Mucosa of rectum (tissue), 2 donors: ENCODE measurements around the gene ERFL.
A peak's percentile ranks its signal among the peaks of the same experiment; 100 is the strongest.

ENCODE experiments used
- H3K27ac ChIP-seq, 2 donors: one replicate each; pipeline ENCODE4 v1.7.0; 2013; ENCODE audit warnings: inconsistent platforms in 2 of 2, low read depth in 2 of 2, low read length in 2 of 2
- H3K27me3 ChIP-seq, 2 donors: one replicate each; pipeline ENCODE4 v1.7.0; 2013; ENCODE audit warnings: low read length in 2 of 2; ENCODE audit not compliant: control insufficient read depth in 2 of 2, insufficient read depth in 2 of 2
- H3K36me3 ChIP-seq, 2 donors: one replicate each; pipeline ENCODE4 v1.7.0; 2013; ENCODE audit warnings: low read length in 2 of 2; ENCODE audit not compliant: control insufficient read depth in 2 of 2, insufficient read depth in 2 of 2
- H3K4me1 ChIP-seq, 2 donors: one replicate each; pipeline ENCODE4 v1.7.0; 2013; ENCODE audit warnings: low read length in 2 of 2, mild to moderate bottlenecking in 1 of 2; ENCODE audit not compliant: control insufficient read depth in 2 of 2, insufficient read depth in 2 of 2
- H3K4me3 ChIP-seq, 2 donors: one replicate each; pipeline ENCODE4 v1.7.0; 2013; ENCODE audit warnings: low read length in 2 of 2
- H3K9ac ChIP-seq, 2 donors: one replicate each; pipeline ENCODE4 v1.7.0; 2013; ENCODE audit warnings: low read length in 2 of 2, low read depth in 1 of 2, mild to moderate bottlenecking in 1 of 2
- H3K9me3 ChIP-seq, 2 donors: one replicate each; pipeline ENCODE4 v1.7.0; 2013; ENCODE audit warnings: low read length in 2 of 2; ENCODE audit not compliant: control insufficient read depth in 2 of 2
- donor health status: healthy.
- donor health status: Normal muscosa, but diverticular disease.

The ERFL gene

DNA sequence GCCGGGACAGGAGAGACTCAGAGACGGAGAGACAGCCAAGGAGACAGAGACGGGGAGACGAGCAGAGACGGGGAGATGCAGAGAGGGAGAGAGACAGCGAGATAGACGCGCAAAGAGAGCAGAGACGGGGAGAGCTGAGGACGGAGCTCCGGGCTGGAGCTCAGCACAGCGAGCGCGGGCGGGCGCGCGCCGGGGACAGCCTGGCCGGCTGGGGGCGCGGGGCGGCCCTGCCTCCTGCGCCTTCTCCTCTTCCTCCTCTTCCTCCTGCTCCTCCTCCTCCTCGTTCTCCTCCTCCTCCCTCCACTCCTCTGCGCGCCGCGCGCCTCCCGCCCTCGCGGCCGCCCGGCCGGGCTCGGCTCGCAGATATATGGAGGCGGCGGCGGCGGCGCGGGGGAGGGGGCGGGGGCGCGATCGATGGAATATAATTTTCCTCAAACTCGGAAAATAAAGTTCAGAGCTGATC lies at the start of gene ERFL:
TSS of gene ERFL (minus strand) at position 229 of the 463 bp plus-strand sequence. CDS start 15,530 bp downstream, outside the sequence.
- Histone ChIP-seq H3K4me1 (peaks cover 9 to 11% of the 10 kb centered on the region in 2 donors), H3K4me3 (peak within 1 kb of the TSS; percentile 74 to 75), H3K36me3 (no peaks in the 10 kb centered on the region), H3K27ac (peak within 1 kb of the TSS in 1 of 2 donors; percentile 38), H3K27me3 (peaks cover 30 to 31% of the 10 kb centered on the region in 2 donors), H3K9me3 (no peaks in the 10 kb centered on the region), H3K9ac (peak within 1 kb of the TSS; percentile 47 to 50)

DNA sequence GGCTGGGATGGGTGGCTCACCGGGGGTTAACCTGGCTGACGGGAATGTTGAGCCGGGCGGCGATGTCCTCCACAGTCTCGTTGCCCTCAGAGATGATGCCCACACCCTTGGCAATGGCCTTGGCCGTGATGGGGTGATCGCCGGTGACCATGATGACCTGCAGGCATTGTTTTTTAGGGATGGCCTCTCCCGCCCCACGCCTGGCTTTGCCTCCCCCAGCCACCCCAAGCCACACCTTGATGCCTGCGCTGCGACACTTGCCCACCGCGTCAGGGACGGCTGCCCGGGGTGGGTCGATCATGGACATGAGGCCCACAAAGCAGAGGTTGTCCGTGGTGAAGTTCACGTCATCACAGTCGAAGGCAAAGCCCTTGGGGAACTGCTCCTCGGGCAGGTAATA lies 49.7 kb upstream of the ERFL start:
- H3K36me3 ChIP-seq, result no peaks in the 10 kb centered on the region
- H3K9me3 ChIP-seq, result no peaks in the 10 kb centered on the region
- H3K4me1 ChIP-seq, result no peaks in the 10 kb centered on the region

DNA sequence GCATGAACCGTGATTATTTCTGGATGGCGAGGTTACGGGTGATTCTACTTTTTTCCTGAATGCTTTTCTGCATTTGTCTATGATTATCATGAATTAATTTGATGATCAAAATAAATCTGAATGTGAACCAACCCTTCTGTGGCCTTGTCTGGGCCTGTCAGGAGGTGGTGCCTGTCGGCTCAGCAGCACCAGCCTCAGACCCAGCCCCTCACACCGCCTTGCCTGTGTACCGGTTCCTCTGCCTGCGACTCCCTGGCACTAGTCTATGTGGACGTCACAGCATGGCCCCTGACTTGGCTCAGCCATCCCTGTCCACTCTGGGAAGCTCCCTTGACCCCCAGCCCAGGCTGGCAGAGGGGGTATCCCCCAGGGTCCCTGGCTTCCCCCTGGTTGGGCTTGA lies 46.4 kb upstream of the ERFL start:
- no peaks in the 10 kb centered on the region for H3K27me3 ChIP-seq
- H3K36me3 ChIP-seq, result no peaks in the 10 kb centered on the region
- no peaks in the 10 kb centered on the region for H3K4me1 ChIP-seq
- H3K27ac ChIP-seq, result no peak overlapping the region
- no peak overlapping the region for H3K4me3 ChIP-seq
- no peaks in the 10 kb centered on the region for H3K9me3 ChIP-seq
- no peak overlapping the region for H3K9ac ChIP-seq

More for the DNA sequence above, 49.7 kb upstream of the ERFL start:
- H3K9ac ChIP-seq, result no peak overlapping the region
- no peaks in the 10 kb centered on the region for H3K27me3 ChIP-seq
- H3K27ac ChIP-seq, result no peak overlapping the region
- no peak overlapping the region for H3K4me3 ChIP-seq

DNA sequence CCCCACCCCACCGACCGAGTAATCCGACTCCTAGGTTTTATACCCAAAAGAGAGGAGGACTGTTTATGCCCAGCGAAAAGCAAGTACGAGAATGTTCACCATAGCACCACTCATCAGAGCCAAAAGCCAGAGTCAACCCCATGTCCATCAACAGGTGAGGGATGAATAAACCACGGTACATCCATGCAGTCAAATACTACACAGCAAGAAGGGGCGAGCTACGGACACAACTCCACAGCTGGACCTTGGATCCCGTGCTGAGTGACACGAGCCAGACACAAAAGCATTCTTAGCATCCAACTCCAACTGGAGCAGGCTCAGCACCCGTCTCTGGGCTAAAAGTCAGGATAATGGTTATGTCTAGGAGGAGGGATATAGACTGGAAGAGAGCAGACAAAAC lies 43.1 kb upstream of the ERFL start:
- H3K27me3 ChIP-seq, result no peaks in the 10 kb centered on the region
- H3K27ac ChIP-seq, result no peak overlapping the region
- H3K4me3 ChIP-seq, result no peak overlapping the region
- no peaks in the 10 kb centered on the region for H3K9me3 ChIP-seq
- H3K4me1 ChIP-seq, result no peaks in the 10 kb centered on the region
- no peaks in the 10 kb centered on the region for H3K36me3 ChIP-seq
- no peak overlapping the region for H3K9ac ChIP-seq

DNA sequence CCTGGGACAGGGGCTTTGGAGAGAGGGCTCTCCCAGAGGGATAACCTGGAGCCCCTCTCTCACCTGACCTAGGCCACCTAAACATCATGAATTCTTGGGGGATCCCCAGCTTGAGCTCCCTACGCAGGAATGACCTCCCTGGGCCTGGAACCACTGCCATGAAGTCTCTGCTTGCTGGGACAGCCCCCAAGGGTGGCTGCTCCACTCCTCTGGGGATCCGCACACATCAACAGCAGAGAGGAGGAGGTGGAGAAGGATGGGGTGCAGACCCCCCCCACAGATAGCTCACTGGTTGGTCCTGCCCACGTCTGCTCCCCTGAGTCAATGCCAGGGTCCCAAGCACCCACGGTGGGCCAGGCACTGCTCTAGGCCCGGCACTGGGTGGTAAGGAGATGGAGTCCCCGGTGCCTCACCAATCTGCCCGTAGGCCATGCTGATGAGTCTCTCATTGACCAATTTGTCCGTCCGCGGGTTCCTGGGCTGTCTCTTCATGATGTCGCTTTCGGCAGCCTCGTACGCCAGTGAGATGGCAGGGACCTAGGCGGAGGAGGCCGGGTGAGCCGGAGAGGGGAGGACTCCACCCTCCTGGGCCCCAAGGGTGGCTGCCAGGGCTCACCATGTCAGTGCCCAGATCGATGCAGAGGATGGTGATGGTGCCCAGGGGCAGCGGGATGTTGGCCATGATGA lies 41.7 kb upstream of the ERFL start:
- no peaks in the 10 kb centered on the region for H3K36me3 ChIP-seq
- no peaks in the 10 kb centered on the region for H3K4me1 ChIP-seq
- no peaks in the 10 kb centered on the region for H3K9me3 ChIP-seq
- H3K4me3 ChIP-seq, result no peak overlapping the region
- no peak overlapping the region for H3K27ac ChIP-seq
- H3K27me3 ChIP-seq, result no peaks in the 10 kb centered on the region
- H3K9ac ChIP-seq, result no peak overlapping the region

DNA sequence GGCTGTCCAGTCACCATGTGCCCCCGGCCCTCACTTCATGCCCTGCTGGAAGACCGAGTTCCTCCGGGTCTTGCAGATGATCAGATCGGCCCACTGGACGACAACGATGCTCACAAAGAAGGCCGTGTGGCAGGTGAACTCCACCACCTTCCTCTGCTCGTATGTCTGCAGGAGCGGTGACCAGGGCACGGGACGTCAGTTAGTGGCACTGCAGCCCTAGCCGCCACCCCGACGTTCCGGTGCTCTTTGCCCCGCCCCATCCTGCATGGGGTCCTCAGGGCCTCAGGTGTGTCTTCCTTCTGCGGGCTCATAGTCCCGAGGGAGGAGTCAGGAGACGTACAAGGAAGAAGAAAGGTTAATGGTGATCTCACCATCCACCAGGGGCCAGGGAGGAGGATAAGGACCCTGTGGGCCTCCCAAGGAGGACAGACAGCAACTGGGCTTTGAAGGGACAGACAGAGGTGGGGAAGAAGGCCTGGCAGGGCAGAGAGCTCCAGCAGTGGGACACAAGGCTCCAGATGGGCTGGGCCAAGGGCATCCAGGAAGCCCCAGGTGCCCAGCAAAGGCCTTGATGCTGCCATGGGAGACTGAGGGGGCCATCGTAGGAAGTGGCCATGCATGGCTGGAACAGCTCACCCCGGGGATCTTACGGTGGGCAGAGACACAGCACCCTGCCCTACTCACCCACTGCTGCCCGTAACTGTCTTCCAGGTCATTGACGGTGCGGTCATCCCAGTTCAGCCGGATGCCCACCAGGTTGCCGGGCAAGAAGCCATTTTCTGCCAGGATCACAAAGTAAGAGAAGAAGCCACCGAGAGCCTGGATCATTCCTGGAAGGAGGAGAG lies 40.7 kb upstream of the ERFL start:
- Histone ChIP-seq H3K4me1 (no peaks in the 10 kb centered on the region), H3K36me3 (no peaks in the 10 kb centered on the region), H3K9me3 (no peaks in the 10 kb centered on the region), H3K27ac (no peak overlapping the region), H3K9ac (no peak overlapping the region), H3K27me3 (no peaks in the 10 kb centered on the region), H3K4me3 (no peak overlapping the region)

DNA sequence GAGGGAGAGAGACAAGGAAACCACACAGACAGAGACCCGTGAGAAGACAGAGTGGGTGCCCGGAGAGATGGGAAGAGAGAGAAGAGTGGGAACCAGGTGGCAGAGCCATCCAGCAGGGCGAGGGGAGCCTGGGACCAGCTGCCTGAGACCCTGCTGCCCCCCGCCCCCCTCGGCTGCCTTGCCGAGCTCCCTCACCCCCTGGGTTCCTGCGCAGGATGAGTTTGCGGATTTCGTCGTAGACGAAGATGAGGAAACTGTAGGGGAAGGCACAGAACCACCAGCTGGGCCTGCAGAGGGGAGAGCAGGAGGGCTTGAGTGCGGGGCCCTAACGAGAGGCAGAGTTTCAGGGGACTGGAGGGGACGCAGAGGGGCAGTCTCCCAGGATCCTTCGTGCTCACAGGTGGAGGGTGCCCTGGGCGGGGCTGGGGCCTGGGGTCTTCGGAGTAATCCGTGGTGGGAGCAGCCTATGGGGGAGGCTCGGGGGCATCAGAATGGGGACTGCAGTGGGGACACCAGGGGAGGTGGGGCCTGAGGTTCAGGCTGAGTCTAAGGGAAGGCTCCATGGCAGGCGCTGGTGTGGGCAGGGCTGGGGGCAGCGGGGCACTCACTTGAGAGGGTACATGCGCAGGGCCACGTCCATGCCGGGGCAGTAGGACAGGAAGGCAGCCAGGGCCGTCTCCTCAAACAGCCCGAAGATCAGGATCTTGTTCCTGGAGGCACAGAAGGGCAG lies 39.0 kb upstream of the ERFL start:
- H3K9me3 ChIP-seq, result no peaks in the 10 kb centered on the region
- no peaks in the 10 kb centered on the region for H3K27me3 ChIP-seq
- H3K36me3 ChIP-seq, result no peaks in the 10 kb centered on the region
- no peak overlapping the region for H3K27ac ChIP-seq
- no peak overlapping the region for H3K9ac ChIP-seq
- H3K4me3 ChIP-seq, result no peak overlapping the region
- no peaks in the 10 kb centered on the region for H3K4me1 ChIP-seq

DNA sequence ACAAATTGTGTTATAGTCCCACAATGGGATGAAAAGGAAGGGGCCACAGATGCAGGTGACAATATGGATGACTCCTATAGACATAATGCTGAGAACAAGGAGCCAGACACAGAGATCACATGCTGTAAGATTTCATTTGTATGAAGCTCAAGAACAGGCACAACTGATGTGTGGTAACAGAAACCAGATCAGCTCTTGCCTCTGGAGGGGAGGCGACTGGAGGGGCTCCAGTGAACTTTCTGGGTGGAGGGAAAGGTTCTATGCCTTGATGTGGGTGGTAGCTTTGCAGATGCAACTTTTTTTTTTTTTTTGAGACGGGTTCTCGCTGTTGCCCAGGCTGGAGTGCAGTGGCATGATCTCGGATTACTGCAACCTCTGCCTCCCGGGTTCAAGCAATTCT lies 36.9 kb upstream of the ERFL start:
- Histone ChIP-seq H3K36me3 (no peaks in the 10 kb centered on the region), H3K9ac (no peak overlapping the region), H3K4me3 (no peak overlapping the region), H3K27me3 (no peaks in the 10 kb centered on the region), H3K9me3 (no peaks in the 10 kb centered on the region), H3K4me1 (no peaks in the 10 kb centered on the region), H3K27ac (no peak overlapping the region)

DNA sequence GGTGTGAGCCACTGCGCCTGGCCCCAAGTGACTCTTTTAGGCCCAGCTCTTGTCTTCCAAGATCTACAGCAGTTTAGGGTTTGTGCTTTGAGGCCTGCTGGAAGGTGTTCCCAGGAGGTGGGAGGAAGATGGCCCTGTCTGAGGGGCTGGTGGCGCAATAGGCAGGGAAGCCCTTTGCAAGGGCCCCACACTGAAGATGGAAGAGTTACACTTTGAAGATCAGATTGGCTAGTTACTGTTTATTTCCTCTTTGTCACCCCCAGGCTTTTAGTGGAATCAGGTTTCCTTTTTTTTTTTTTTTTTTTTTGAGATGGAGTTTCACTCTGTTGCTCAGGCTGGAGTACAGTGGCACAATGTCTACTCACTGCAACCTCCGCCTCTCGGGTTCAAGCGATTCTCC lies 32.7 kb upstream of the ERFL start:
- Histone ChIP-seq H3K4me3 (no peak overlapping the region), H3K9ac (no peak overlapping the region), H3K27me3 (no peaks in the 10 kb centered on the region), H3K36me3 (no peaks in the 10 kb centered on the region), H3K4me1 (peaks cover 15 to 23% of the 10 kb centered on the region in 2 donors), H3K27ac (no peak overlapping the region), H3K9me3 (no peaks in the 10 kb centered on the region)
